Measurements from ENCODE around the gene MS4A8. TPM values are rescaled to one million over a fixed set of nuclear protein-coding genes. Genes with fewer than 3 reads are reported as not detected.
"Not testable (repeated sequence)": the region's sequence is repeated elsewhere in the genome, so short reads cannot be mapped to it uniquely, and the experiment has no call there.

Gene MS4A8
- total and polyA plus RNA-seq, 2 experiments from 2014 or later: 1.7 to 3.8 TPM

- WGBS (ENCODE audit: low lambda C conversion rate, missing lambda C conversion rate): 94% methylated on average over 6 of the region's 6 CpGs
Measured at GRCh38 chr11:60754887-60755286, 55.5 kb downstream of the MS4A8 start.

DNA sequence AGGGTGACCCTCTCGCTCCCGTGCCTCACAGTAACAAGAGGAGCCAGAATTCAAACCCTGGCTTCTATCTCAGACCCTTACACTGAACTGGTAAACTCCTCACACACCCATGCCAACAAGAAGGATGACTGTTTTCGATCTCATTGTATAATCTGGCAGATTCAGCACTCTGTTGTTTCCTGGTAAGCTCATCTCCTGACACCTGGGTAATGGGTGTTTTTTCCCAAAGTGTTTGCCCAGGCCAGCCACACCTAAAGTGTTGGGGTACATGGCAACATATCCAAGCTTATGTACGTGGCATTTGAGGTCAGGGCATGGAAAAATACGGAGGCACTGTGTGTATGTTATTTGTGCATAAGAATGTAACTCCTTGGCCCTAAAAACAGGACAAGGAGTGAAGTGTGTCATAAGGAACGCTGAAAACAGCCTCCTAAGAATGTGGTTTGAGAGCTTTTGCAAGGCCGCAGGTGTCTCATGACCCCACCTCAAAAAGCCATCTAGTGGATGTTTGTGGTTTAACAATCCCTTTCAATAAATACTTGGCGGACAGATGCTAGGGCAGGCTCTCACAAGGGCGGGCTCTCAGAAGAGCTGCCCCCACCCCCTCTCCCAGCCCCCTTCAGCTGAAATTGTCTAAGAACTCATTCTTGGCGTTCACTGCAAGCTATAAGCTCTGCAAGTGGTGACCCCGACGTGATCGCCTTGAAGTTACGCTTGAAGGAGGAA lies 57.1 kb downstream of the MS4A8 start, which contains the start of gene MS4A15:
TSS of gene MS4A15 (plus strand) at position 561 of the 726 bp plus-strand sequence. CDS start 6,867 bp downstream, outside the sequence.
- H3K4me2 ChIP-seq: no peak within 1 kb of the TSS
- H2AFZ ChIP-seq: no peak within 1 kb of the TSS
- H3K9me3 ChIP-seq (ENCODE audit: low read depth): no peaks in the 10 kb centered on the region
- H3K4me3 ChIP-seq: no peak within 1 kb of the TSS
- H3K27me3 ChIP-seq: no peaks in the 10 kb centered on the region
- H3K4me1 ChIP-seq (ENCODE audit: insufficient read depth): peaks cover 8% of the 10 kb centered on the region
- TF ChIP-seq EZH2phosphoT487 (IDR thresholded peaks at IDR 0.05; ENCODE audit: low read depth, severe bottlenecking, unreplicated experiment) (no peak), CTCF (IDR thresholded peaks at IDR 0.05; ENCODE audit: poor library complexity) (peak; percentile 32), EZH2 (IDR thresholded peaks at IDR 0.05; ENCODE audit: borderline replicate concordance) (no peak)
- no peaks in the 10 kb centered on the region for H3K9me2 ChIP-seq (replicated peaks; ENCODE audit: insufficient read depth)
- no peaks in the 10 kb centered on the region for H3K36me3 ChIP-seq (replicated peaks; ENCODE audit: insufficient read depth, low read depth)
- no peaks in the 10 kb centered on the region for H4K20me1 ChIP-seq (ENCODE audit: insufficient read depth, poor library complexity, severe bottlenecking)
- no peak within 1 kb of the TSS for H3K27ac ChIP-seq
- DNase-seq (ENCODE audit: low spot score): peak; percentile 38
- no peaks in the 10 kb centered on the region for H3K79me2 ChIP-seq
- WGBS (ENCODE audit: low lambda C conversion rate, missing lambda C conversion rate): 66% methylated on average over 14 of the region's 14 CpGs

More at GRCh38 chr11:60754887-60755286, 55.5 kb downstream of the MS4A8 start:
- TF ChIP-seq CTCF (IDR thresholded peaks at IDR 0.05; ENCODE audit: poor library complexity) (no peak), EZH2phosphoT487 (IDR thresholded peaks at IDR 0.05; ENCODE audit: low read depth, severe bottlenecking, unreplicated experiment) (no peak), EZH2 (IDR thresholded peaks at IDR 0.05; ENCODE audit: borderline replicate concordance) (no peak)
- Histone ChIP-seq H2AFZ (no peak overlapping the region), H3K4me2 (no peak overlapping the region), H3K4me3 (no peak overlapping the region), H3K9me2 (replicated peaks; ENCODE audit: insufficient read depth) (no peaks in the 10 kb centered on the region), H3K27me3 (no peaks in the 10 kb centered on the region), H3K36me3 (replicated peaks; ENCODE audit: insufficient read depth, low read depth) (no peaks in the 10 kb centered on the region), H3K27ac (no peak overlapping the region), H3K9me3 (ENCODE audit: low read depth) (no peaks in the 10 kb centered on the region), H4K20me1 (ENCODE audit: insufficient read depth, poor library complexity, severe bottlenecking) (no peaks in the 10 kb centered on the region), H3K4me1 (ENCODE audit: insufficient read depth) (peaks cover 8% of the 10 kb centered on the region), H3K79me2 (no peaks in the 10 kb centered on the region)
- DNase-seq (ENCODE audit: low spot score): no peak

GRCh38 chr11:60757231-60757800 lies 57.9 kb downstream of the MS4A8 start:
- Histone ChIP-seq H3K4me1 (ENCODE audit: insufficient read depth) (peaks cover 8% of the 10 kb centered on the region), H3K4me3 (no peak overlapping the region), H3K36me3 (replicated peaks; ENCODE audit: insufficient read depth, low read depth) (no peaks in the 10 kb centered on the region), H3K9me2 (replicated peaks; ENCODE audit: insufficient read depth) (no peaks in the 10 kb centered on the region), H3K4me2 (no peak overlapping the region), H4K20me1 (ENCODE audit: insufficient read depth, poor library complexity, severe bottlenecking) (no peaks in the 10 kb centered on the region), H3K27me3 (no peaks in the 10 kb centered on the region), H2AFZ (no peak overlapping the region), H3K27ac (no peak overlapping the region), H3K9me3 (ENCODE audit: low read depth) (no peaks in the 10 kb centered on the region), H3K79me2 (no peaks in the 10 kb centered on the region)
- DNase-seq (ENCODE audit: low spot score): no peak
- 90% methylated on average over 19 of the region's 19 CpGs for WGBS (ENCODE audit: low lambda C conversion rate, missing lambda C conversion rate)
- no peak for TF ChIP-seq EZH2phosphoT487 (IDR thresholded peaks at IDR 0.05; ENCODE audit: low read depth, severe bottlenecking, unreplicated experiment)
- no peak for TF ChIP-seq EZH2 (IDR thresholded peaks at IDR 0.05; ENCODE audit: borderline replicate concordance)

DNA sequence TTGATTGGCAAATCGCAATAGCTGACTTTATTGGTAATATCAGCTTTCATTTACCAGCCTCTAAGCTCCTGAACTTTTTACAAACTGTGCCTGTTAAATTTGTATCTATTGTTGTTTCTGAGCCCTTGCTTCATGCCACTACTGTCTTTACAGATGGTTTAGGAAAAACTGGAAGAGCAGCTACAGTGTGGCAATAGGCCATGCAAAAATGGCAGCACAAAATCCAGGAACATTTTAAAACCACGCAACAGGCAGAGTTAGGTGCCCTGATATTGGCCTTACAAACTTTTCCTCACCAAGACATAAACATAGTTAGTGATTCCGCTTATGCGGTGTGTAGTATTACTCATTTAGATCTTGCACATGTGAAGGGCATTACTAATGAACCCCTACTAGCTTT lies 59.3 kb downstream of the MS4A8 start:
- not testable (repeated sequence) for H2AFZ ChIP-seq; H3K4me2 ChIP-seq; H3K4me1 ChIP-seq (ENCODE audit: insufficient read depth); H3K9me3 ChIP-seq (ENCODE audit: low read depth); H3K27me3 ChIP-seq; H3K9me2 ChIP-seq (replicated peaks; ENCODE audit: insufficient read depth); H3K79me2 ChIP-seq; H4K20me1 ChIP-seq (ENCODE audit: insufficient read depth, poor library complexity, severe bottlenecking); DNase-seq (ENCODE audit: low spot score); H3K36me3 ChIP-seq (replicated peaks; ENCODE audit: insufficient read depth, low read depth); H3K4me3 ChIP-seq
- peak overlapping the region; percentile 82 for H3K27ac ChIP-seq
- WGBS (ENCODE audit: low lambda C conversion rate, missing lambda C conversion rate): 79% methylated on average over 4 of the region's 4 CpGs

GRCh38 chr11:60759438-60760225 lies 60.2 kb downstream of the MS4A8 start:
- not testable (repeated sequence) for H2AFZ ChIP-seq; H3K36me3 ChIP-seq (replicated peaks; ENCODE audit: insufficient read depth, low read depth); H3K4me1 ChIP-seq (ENCODE audit: insufficient read depth); H3K4me3 ChIP-seq; H3K79me2 ChIP-seq; H4K20me1 ChIP-seq (ENCODE audit: insufficient read depth, poor library complexity, severe bottlenecking); H3K9me3 ChIP-seq (ENCODE audit: low read depth); H3K9me2 ChIP-seq (replicated peaks; ENCODE audit: insufficient read depth); DNase-seq (ENCODE audit: low spot score); H3K27me3 ChIP-seq
- WGBS (ENCODE audit: low lambda C conversion rate, missing lambda C conversion rate): 59% methylated on average over 22 of the region's 22 CpGs
- Histone ChIP-seq H3K27ac (peak overlapping the region; percentile 82), H3K4me2 (peak overlapping the region; percentile 42)
